Measurements from ENCODE around the gene RAD51D.

DNA sequence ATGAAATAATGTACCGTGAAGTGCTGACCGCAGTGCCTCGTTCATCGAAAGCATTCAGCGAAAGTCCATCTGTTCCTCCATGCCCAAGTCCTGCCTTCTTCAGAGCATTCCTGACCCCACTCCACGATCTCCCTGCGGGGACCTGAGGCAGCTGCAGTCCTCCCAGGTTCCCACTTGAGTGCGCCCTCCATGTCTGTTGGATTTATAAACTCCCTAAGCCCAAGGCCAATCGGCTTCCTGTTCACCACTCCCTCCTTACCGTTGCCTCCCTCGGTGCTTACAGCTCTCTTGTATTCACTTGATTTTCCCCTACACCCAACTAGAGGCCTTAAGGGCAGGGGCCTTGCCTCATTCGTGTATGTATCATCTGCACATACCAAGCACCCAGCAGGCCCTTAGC lies 2.8 kb downstream of the RAD51D start:
- TF ChIP-seq, protein P1, sequence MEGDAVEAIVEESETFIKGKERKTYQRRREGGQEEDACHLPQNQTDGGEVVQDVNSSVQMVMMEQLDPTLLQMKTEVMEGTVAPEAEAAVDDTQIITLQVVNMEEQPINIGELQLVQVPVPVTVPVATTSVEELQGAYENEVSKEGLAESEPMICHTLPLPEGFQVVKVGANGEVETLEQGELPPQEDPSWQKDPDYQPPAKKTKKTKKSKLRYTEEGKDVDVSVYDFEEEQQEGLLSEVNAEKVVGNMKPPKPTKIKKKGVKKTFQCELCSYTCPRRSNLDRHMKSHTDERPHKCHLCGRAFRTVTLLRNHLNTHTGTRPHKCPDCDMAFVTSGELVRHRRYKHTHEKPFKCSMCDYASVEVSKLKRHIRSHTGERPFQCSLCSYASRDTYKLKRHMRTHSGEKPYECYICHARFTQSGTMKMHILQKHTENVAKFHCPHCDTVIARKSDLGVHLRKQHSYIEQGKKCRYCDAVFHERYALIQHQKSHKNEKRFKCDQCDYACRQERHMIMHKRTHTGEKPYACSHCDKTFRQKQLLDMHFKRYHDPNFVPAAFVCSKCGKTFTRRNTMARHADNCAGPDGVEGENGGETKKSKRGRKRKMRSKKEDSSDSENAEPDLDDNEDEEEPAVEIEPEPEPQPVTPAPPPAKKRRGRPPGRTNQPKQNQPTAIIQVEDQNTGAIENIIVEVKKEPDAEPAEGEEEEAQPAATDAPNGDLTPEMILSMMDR (IDR thresholded peaks at IDR 0.05): no peak
- TF ChIP-seq JUN (IDR thresholded peaks at IDR 0.05) (no peak), POLR2A (IDR thresholded peaks at IDR 0.05; ENCODE audit: low read length) (no peak), NFE2L2 (conservative IDR thresholded peaks at IDR 0.05; ENCODE audit: low read length) (no peak), EP300 (IDR thresholded peaks at IDR 0.05) (no peak), MAFK (IDR thresholded peaks at IDR 0.05; ENCODE audit: partially characterized antibody) (no peak), RAD21 (conservative IDR thresholded peaks at IDR 0.05 in 1 of 2, IDR thresholded peaks at IDR 0.05 in 1 of 2) (no peak), CEBPB (IDR thresholded peaks at IDR 0.05) (no peak)
